HCT116 (cell line): ENCODE results near the gene RNF212. TPM values are rescaled to one million over a fixed set of nuclear protein-coding genes. Genes with fewer than 3 reads are reported as not detected.

Source experiments
- ATAC-seq: fragments of 200-7000 bp; cut with Tn5 transposase; 2 replicates; pipeline ENCODE4 v1.9.1; 2020; ENCODE audit warnings: mild to moderate bottlenecking, moderate library complexity
- BruUV-seq: library from RNA; stranded (reverse); fragments of 400-500 nt; replicated peaks from 2 replicates; lab custom pipeline; 2021; lab: Mats Ljungman, UMichigan
- CTCF ChIA-PET: fragments of 300-600 bp; sonication (Branson Sonifier 250); formaldehyde crosslinking; loops from one replicate; lab custom pipeline; 2021; ENCODE audit warnings: antibody characterized with exemption; lab: Charles Lee
- POLR2A ChIA-PET: fragments of 300-600, 350-600 bp; sonication (Branson Sonifier 250); formaldehyde crosslinking; loops from one replicate; lab custom pipeline; 2021; ENCODE audit warnings: antibody characterized with exemption; lab: Charles Lee
- RAD21 ChIA-PET, 2 experiments: fragments of 300-600 bp; sonication (Branson Sonifier 250); formaldehyde crosslinking; loops; one replicate each; lab custom pipeline; 2023; ENCODE audit warnings: low total read pairs in 2 of 2; ENCODE audit not compliant: uncharacterized antibody in 2 of 2, unreplicated experiment in 2 of 2, low non-redundant PET in 1 of 2; lab: Charles Lee
- DNase-seq: peaks from one replicate; pipeline ENCODE4 v3.0.0-alpha.2; 2010; ENCODE audit warnings: low read depth, low spot score
- H2AFZ ChIP-seq: fragments of 200-600 bp; shearing (Covaris generic), sonication (generic); 2 replicates; pipeline ENCODE4 v1.6.1; 2017; ENCODE audit warnings: low read depth, mixed run types, mixed read lengths, antibody characterized with exemption, low read length; ENCODE audit not compliant: poor library complexity, severe bottlenecking
- H3K27ac ChIP-seq: 2 replicates; pipeline ENCODE4 v1.5.1; 2012; ENCODE audit warnings: low read depth, low read length
- H3K27me3 ChIP-seq: fragments of 200-600 bp; sonication (generic); 2 replicates; pipeline ENCODE4 v1.6.1; 2016; ENCODE audit warnings: mixed run types, low read length, mixed read lengths; ENCODE audit not compliant: insufficient read depth
- H3K36me3 ChIP-seq, 2 experiments: fragments of 200-500 bp in 1 of 2; fragments of 200-600 bp in 1 of 2; sonication (Bioruptor generic) in 1 of 2; sonication (generic) in 1 of 2; 2 replicates each; pipeline versions ENCODE4 v1.5.1 to v1.6.1; 2014 to 2016; ENCODE audit warnings: low read length in 2 of 2, inconsistent platforms in 1 of 2, mixed read lengths in 1 of 2, mixed run types in 1 of 2; ENCODE audit not compliant: insufficient read depth in 2 of 2, control insufficient read depth in 1 of 2
- H3K4me1 ChIP-seq, 2 experiments: fragments of 200-600 bp in 1 of 2; sonication (generic) in 1 of 2; 2 replicates each; pipeline versions ENCODE4 v1.5.1 to v1.6.1; 2012 to 2017; ENCODE audit warnings: low read length in 2 of 2, inconsistent platforms in 1 of 2, mild to moderate bottlenecking in 1 of 2, mixed read lengths in 1 of 2, mixed run types in 1 of 2, moderate library complexity in 1 of 2; ENCODE audit not compliant: insufficient read depth in 2 of 2, control insufficient read depth in 1 of 2
- H3K4me2 ChIP-seq: fragments of 200-600 bp; sonication (generic); 2 replicates; pipeline ENCODE4 v1.6.1; 2017; ENCODE audit warnings: mixed run types, low read length, mixed read lengths
- H3K4me3 ChIP-seq, 2 experiments: fragments of 200-600 bp in 1 of 2; sonication (generic) in 1 of 2; replicated peaks in 1 of 2; 2 replicates each; pipeline ENCODE4 v1.5.1; 2011 to 2016; ENCODE audit warnings: low read length in 2 of 2, control low read depth in 1 of 2, low read depth in 1 of 2, mild to moderate bottlenecking in 1 of 2, mixed read lengths in 1 of 2, mixed run types in 1 of 2
- H3K79me2 ChIP-seq: fragments of 200-600 bp; sonication (generic); 2 replicates; pipeline ENCODE4 v1.6.1; 2017; ENCODE audit warnings: mild to moderate bottlenecking, mixed run types, low read length, moderate library complexity, mixed read lengths; ENCODE audit not compliant: insufficient read depth
- H3K9ac ChIP-seq: fragments of 200-600 bp; sonication (generic); 2 replicates; pipeline ENCODE4 v1.6.1; 2016; ENCODE audit warnings: low read length, mixed read lengths
- H3K9me2 ChIP-seq: fragments of 200-600 bp; sonication (generic), shearing (Covaris generic); 2 replicates; pipeline ENCODE4 v1.6.1; 2017; ENCODE audit warnings: mixed run types, mild to moderate bottlenecking, moderate library complexity; ENCODE audit not compliant: insufficient read depth
- H3K9me3 ChIP-seq, 2 experiments: fragments of 200-500 bp in 1 of 2; fragments of 200-600 bp in 1 of 2; sonication (Bioruptor generic) in 1 of 2; sonication (generic) in 1 of 2; 2 replicates each; pipeline ENCODE4 v1.6.1; 2014 to 2017; ENCODE audit warnings: low read length in 2 of 2, mixed read lengths in 2 of 2, inconsistent platforms in 1 of 2, low read depth in 1 of 2, mild to moderate bottlenecking in 1 of 2, mixed run types in 1 of 2, moderate library complexity in 1 of 2; ENCODE audit not compliant: control insufficient read depth in 1 of 2, insufficient read depth in 1 of 2
- H4K20me1 ChIP-seq: fragments of 200-600 bp; sonication (generic), shearing (Covaris generic); 2 replicates; pipeline ENCODE4 v1.6.1; 2017; ENCODE audit warnings: mixed run types, mild to moderate bottlenecking, moderate library complexity; ENCODE audit not compliant: insufficient read depth
- CEBPB ChIP-seq: IDR thresholded peaks from 2 replicates; pipeline ENCODE4 v1.6.1; 2012; ENCODE audit warnings: low read depth
- EGR1 ChIP-seq: IDR thresholded peaks from 2 replicates; pipeline ENCODE4 v1.6.1; 2012; ENCODE audit warnings: low read depth
- ELF1 ChIP-seq: IDR thresholded peaks from 2 replicates; pipeline ENCODE4 v1.6.1; 2012; ENCODE audit warnings: low read depth, borderline replicate concordance
- FOSL1 ChIP-seq: IDR thresholded peaks from 2 replicates; pipeline ENCODE4 v1.6.1; 2012; ENCODE audit warnings: low read depth
- JUND ChIP-seq: IDR thresholded peaks from 2 replicates; pipeline ENCODE4 v1.6.1; 2012
- POLR2A ChIP-seq: IDR thresholded peaks from 2 replicates; pipeline ENCODE4 v1.7.0; 2011; ENCODE audit warnings: borderline replicate concordance; ENCODE audit not compliant: insufficient read depth, insufficient read length; ENCODE audit errors: extremely low read depth
- POLR2AphosphoS5 ChIP-seq: IDR thresholded peaks from 2 replicates; pipeline ENCODE4 v1.6.1; 2011; ENCODE audit warnings: mild to moderate bottlenecking, low read depth, low read length, moderate library complexity
- RAD21 ChIP-seq: IDR thresholded peaks from 2 replicates; pipeline ENCODE4 v1.6.1; 2012; ENCODE audit warnings: low read depth, mild to moderate bottlenecking
- SIN3A ChIP-seq: IDR thresholded peaks from 2 replicates; pipeline ENCODE4 v1.6.1; 2012; ENCODE audit warnings: low read depth
- SP1 ChIP-seq: IDR thresholded peaks from 2 replicates; pipeline ENCODE4 v1.6.1; 2012; ENCODE audit warnings: low read depth
- SRF ChIP-seq: IDR thresholded peaks from 2 replicates; pipeline ENCODE4 v1.6.1; 2012; ENCODE audit warnings: low read depth
- TCF7L2 ChIP-seq: IDR thresholded peaks from 2 replicates; pipeline ENCODE4 v1.7.0; 2011; ENCODE audit warnings: borderline replicate concordance, inconsistent platforms; ENCODE audit not compliant: insufficient read depth, insufficient read length; ENCODE audit errors: extremely low read depth
- YY1 ChIP-seq: IDR thresholded peaks from 2 replicates; pipeline ENCODE4 v1.6.1; 2011; ENCODE audit warnings: low read length, low read depth, moderate library complexity, mild to moderate bottlenecking; ENCODE audit not compliant: insufficient replicate concordance; ENCODE audit errors: extremely low read depth
- ZFX ChIP-seq: fragments of 450-650 bp; IDR thresholded peaks from 2 replicates; pipeline ENCODE4 v1.6.1; 2017
- ZNF274 ChIP-seq: fragments of 200-500 bp; sonication (Bioruptor generic); IDR thresholded peaks from 2 replicates; pipeline ENCODE4 v1.6.1; 2014; ENCODE audit warnings: mild to moderate bottlenecking, low read depth, low read length, inconsistent platforms
- intact Hi-C: fragments of 100-400 bp; cut with micrococcal nuclease; formaldehyde crosslinking; loops from 2 replicates; pipeline ENCODE4 v1.10.0; 2022
- total RNA-seq: library from RNA; stranded (reverse); gene quantifications from one replicate; pipeline ENCODE4 v1.2.1, GENCODE V29; 2021; ENCODE audit not compliant: unreplicated experiment
- TF ChIP-seq, protein P1 (sequence below): IDR thresholded peaks from 2 replicates; pipeline ENCODE4 v1.6.1; 2012
- TF ChIP-seq, protein P2 (sequence below): IDR thresholded peaks from 2 replicates; pipeline ENCODE4 v1.6.1; 2012
- TF ChIP-seq, protein P3 (sequence below): IDR thresholded peaks from 2 replicates; pipeline ENCODE4 v1.6.1; 2012; ENCODE audit warnings: low read depth
- TF ChIP-seq, protein P4 (sequence below), 3 experiments: fragments of 200-600 bp in 1 of 3; sonication (generic) in 1 of 3; IDR thresholded peaks in 2 of 3; conservative IDR thresholded peaks in 1 of 3; 2 replicates each; pipeline ENCODE4 v1.5.1; 2012 to 2017; ENCODE audit warnings: low read depth in 2 of 3, low read length in 2 of 3, antibody characterized with exemption in 1 of 3, borderline replicate concordance in 1 of 3, control low read depth in 1 of 3, mild to moderate bottlenecking in 1 of 3, mixed read lengths in 1 of 3, mixed run types in 1 of 3, moderate library complexity in 1 of 3; ENCODE audit not compliant: insufficient read depth in 1 of 3

Gene RNF212
- total RNA-seq, 1 experiment from 2014 or later, result not detected

DNA sequence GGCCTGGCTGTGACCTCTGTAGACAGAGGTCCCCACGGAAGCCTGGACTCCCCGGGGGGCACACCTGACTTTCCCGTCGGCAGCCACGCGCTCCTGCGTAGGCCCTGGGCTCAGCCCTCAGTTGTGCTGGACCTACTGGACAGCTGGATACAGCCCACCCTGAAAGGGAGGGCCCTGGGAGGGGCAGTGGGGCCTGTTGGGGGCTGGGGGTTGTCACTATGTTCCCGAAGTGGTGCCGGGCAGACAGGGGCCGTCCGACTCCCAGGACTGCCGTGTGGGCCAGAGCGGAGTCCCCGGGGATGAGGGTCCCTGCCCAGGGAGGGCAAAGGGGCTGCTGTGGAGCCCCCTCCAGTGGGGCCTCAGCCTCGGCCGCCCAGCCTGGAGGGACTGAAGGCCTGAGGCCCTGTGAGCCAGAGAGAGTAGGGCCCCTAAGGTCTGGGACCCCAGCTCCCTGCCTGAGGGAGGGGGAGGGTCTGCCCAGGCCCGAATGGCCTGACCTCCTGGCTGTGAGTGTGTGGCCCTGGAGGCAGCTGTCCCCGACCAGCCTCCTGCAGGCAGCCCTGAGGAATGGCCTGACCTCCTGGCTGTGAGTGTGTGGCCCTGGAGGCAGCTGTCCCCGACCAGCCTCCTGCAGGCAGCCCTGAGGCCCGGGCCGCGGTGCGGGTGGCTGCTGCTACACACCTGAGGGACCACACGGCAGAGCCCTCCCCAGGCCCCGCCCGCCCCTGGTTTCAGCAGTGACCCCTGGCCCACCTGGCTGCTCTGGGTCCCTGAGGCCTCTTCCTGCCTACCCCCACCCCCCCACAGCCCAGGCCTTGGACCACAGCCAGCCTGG lies 76.2 kb downstream of the RNF212 start:
- CTCF ChIA-PET, result no interaction called here
- intact Hi-C loops, result no loop called here
- TF ChIP-seq, protein P1, sequence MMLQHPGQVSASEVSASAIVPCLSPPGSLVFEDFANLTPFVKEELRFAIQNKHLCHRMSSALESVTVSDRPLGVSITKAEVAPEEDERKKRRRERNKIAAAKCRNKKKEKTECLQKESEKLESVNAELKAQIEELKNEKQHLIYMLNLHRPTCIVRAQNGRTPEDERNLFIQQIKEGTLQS, result no peak
- TF ChIP-seq SIN3A, result no peak
- no peak for TF ChIP-seq ELF1
- TF ChIP-seq, protein P2, sequence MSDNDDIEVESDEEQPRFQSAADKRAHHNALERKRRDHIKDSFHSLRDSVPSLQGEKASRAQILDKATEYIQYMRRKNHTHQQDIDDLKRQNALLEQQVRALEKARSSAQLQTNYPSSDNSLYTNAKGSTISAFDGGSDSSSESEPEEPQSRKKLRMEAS, result no peak
- TF ChIP-seq EGR1, result no peak
- no peak for TF ChIP-seq POLR2A
- no peak for TF ChIP-seq SP1
- no peak for TF ChIP-seq TCF7L2
- no peak for TF ChIP-seq CEBPB
- TF ChIP-seq ZNF274, result no peak
- TF ChIP-seq, protein P3, sequence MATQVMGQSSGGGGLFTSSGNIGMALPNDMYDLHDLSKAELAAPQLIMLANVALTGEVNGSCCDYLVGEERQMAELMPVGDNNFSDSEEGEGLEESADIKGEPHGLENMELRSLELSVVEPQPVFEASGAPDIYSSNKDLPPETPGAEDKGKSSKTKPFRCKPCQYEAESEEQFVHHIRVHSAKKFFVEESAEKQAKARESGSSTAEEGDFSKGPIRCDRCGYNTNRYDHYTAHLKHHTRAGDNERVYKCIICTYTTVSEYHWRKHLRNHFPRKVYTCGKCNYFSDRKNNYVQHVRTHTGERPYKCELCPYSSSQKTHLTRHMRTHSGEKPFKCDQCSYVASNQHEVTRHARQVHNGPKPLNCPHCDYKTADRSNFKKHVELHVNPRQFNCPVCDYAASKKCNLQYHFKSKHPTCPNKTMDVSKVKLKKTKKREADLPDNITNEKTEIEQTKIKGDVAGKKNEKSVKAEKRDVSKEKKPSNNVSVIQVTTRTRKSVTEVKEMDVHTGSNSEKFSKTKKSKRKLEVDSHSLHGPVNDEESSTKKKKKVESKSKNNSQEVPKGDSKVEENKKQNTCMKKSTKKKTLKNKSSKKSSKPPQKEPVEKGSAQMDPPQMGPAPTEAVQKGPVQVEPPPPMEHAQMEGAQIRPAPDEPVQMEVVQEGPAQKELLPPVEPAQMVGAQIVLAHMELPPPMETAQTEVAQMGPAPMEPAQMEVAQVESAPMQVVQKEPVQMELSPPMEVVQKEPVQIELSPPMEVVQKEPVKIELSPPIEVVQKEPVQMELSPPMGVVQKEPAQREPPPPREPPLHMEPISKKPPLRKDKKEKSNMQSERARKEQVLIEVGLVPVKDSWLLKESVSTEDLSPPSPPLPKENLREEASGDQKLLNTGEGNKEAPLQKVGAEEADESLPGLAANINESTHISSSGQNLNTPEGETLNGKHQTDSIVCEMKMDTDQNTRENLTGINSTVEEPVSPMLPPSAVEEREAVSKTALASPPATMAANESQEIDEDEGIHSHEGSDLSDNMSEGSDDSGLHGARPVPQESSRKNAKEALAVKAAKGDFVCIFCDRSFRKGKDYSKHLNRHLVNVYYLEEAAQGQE, result no peak
- TF ChIP-seq ZFX, result no peak
- TF ChIP-seq RAD21, result no peak
- no peak for TF ChIP-seq JUND
- TF ChIP-seq POLR2AphosphoS5, result no peak
- no peak for TF ChIP-seq SRF
- TF ChIP-seq FOSL1, result no peak
- TF ChIP-seq, protein P4, sequence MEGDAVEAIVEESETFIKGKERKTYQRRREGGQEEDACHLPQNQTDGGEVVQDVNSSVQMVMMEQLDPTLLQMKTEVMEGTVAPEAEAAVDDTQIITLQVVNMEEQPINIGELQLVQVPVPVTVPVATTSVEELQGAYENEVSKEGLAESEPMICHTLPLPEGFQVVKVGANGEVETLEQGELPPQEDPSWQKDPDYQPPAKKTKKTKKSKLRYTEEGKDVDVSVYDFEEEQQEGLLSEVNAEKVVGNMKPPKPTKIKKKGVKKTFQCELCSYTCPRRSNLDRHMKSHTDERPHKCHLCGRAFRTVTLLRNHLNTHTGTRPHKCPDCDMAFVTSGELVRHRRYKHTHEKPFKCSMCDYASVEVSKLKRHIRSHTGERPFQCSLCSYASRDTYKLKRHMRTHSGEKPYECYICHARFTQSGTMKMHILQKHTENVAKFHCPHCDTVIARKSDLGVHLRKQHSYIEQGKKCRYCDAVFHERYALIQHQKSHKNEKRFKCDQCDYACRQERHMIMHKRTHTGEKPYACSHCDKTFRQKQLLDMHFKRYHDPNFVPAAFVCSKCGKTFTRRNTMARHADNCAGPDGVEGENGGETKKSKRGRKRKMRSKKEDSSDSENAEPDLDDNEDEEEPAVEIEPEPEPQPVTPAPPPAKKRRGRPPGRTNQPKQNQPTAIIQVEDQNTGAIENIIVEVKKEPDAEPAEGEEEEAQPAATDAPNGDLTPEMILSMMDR (IDR thresholded peaks at IDR 0.05 in 2 of 3, conservative IDR thresholded peaks at IDR 0.05 in 1 of 3; ENCODE audit: borderline replicate concordance in 1 of 3, insufficient read depth in 1 of 3, low read depth in 2 of 3, low read length in 2 of 3), result no peak
- no peak for TF ChIP-seq YY1

More for the DNA sequence above, 76.2 kb downstream of the RNF212 start:
- Histone ChIP-seq H3K4me1 (peaks cover 35 to 43% of the 10 kb centered on the region in 2 experiments), H3K27me3 (no peaks in the 10 kb centered on the region), H3K36me3 (no peaks in the 10 kb centered on the region), H3K9me3 (no peaks in the 10 kb centered on the region), H4K20me1 (no peaks in the 10 kb centered on the region), H2AFZ (no peak overlapping the region), H3K4me2 (no peak overlapping the region), H3K4me3 (no peak overlapping the region), H3K9ac (no peak overlapping the region), H3K9me2 (no peaks in the 10 kb centered on the region), H3K79me2 (no peaks in the 10 kb centered on the region), H3K27ac (no peak overlapping the region)
- ATAC-seq, result no peak
- ChIA-PET POLR2A (no interaction called here), RAD21 (no interaction called here)
- no TSS peak for BruUV-seq
- DNase-seq, result no peak
